Measurements from ENCODE around the gene PTPN13. TPM values are rescaled to one million over a fixed set of nuclear protein-coding genes. Genes with fewer than 3 reads are reported as not detected.

The PTPN13 gene
- total RNA-seq, 4 donors from 2014 or later, result 86.4 to 113 (median 92.6) TPM

DNA sequence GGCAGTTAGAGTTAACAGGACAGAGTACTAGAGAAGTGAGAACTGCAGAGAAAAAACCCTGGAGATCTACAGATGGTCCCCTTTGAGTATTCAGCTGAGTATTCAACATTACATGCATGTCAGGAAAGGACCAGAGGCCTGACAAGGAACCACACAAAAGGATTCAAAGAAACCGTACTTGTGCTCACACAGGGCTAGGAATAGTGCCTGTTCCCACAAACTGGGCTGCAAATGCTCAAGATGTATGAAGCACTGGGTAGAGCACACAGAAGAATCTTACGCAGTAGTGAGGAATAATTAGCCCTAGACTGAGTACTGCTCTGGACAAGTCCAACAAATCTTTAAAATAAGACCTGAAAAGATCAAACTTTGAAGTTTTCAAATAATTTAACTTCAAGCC is 17.6 kb downstream of the PTPN13 start:
- no peak for TF ChIP-seq POLR2A (IDR thresholded peaks at IDR 0.05)
- TF ChIP-seq, protein P1, sequence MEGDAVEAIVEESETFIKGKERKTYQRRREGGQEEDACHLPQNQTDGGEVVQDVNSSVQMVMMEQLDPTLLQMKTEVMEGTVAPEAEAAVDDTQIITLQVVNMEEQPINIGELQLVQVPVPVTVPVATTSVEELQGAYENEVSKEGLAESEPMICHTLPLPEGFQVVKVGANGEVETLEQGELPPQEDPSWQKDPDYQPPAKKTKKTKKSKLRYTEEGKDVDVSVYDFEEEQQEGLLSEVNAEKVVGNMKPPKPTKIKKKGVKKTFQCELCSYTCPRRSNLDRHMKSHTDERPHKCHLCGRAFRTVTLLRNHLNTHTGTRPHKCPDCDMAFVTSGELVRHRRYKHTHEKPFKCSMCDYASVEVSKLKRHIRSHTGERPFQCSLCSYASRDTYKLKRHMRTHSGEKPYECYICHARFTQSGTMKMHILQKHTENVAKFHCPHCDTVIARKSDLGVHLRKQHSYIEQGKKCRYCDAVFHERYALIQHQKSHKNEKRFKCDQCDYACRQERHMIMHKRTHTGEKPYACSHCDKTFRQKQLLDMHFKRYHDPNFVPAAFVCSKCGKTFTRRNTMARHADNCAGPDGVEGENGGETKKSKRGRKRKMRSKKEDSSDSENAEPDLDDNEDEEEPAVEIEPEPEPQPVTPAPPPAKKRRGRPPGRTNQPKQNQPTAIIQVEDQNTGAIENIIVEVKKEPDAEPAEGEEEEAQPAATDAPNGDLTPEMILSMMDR (IDR thresholded peaks at IDR 0.05), result no peak
- no peak for TF ChIP-seq EP300 (IDR thresholded peaks at IDR 0.05)
- Histone ChIP-seq H3K4me1 (peaks cover 0 to 34% (median 10%) of the 10 kb centered on the region in 4 donors), H3K27me3 (no peaks in the 10 kb centered on the region), H3K4me3 (no peak overlapping the region), H3K27ac (peak overlapping the region in 1 of 4 donors; percentile 3), H3K9me3 (no peaks in the 10 kb centered on the region), H3K36me3 (no peaks in the 10 kb centered on the region)
- WGBS, 2 donors, result 80 to 82% methylated on average over 2 of the region's 2 CpGs
- DNase-seq (ENCODE audit: low spot score in 2 of 2), result no peak

- DNase-seq (ENCODE audit: low spot score in 2 of 2), result no peak
- Histone ChIP-seq H3K4me1 (peaks cover 0 to 31% (median 10%) of the 10 kb centered on the region in 4 donors), H3K36me3 (no peaks in the 10 kb centered on the region), H3K9me3 (no peaks in the 10 kb centered on the region), H3K4me3 (no peak overlapping the region), H3K27me3 (no peaks in the 10 kb centered on the region), H3K27ac (no peak overlapping the region)
- no peak for TF ChIP-seq EP300 (IDR thresholded peaks at IDR 0.05)
- TF ChIP-seq, protein P1 (IDR thresholded peaks at IDR 0.05), result no peak
- TF ChIP-seq POLR2A (IDR thresholded peaks at IDR 0.05), result no peak
- 79 to 80% methylated on average over 2 of the region's 2 CpGs for WGBS, 2 donors
These were observed 19.6 kb downstream of the PTPN13 start for GRCh38 chr4:86613734-86614133.

DNA sequence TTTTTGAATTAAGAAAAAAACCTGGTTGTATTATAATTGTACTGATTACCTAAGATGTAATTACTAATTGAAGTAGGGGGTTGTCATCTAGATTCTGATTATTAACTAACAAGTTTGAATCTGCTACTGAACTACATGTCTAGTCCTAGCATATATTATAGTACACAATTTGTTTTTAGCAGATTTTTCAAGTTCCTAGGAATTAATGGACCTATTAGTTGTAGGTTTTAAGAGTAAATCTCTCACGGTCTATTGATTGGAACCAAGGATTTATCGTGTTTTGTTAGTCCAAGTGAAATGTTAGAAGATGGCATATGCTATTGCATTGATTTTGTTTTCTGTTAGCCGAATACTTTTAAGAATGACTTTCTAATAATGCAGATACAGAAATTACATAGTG is 20.8 kb downstream of the PTPN13 start:
- H3K27ac ChIP-seq, result no peak overlapping the region
- no peaks in the 10 kb centered on the region for H3K36me3 ChIP-seq
- H3K4me3 ChIP-seq, result no peak overlapping the region
- no peaks in the 10 kb centered on the region for H3K9me3 ChIP-seq
- no peak for TF ChIP-seq POLR2A (IDR thresholded peaks at IDR 0.05)
- no peak for TF ChIP-seq EP300 (IDR thresholded peaks at IDR 0.05)
- TF ChIP-seq, protein P1 (IDR thresholded peaks at IDR 0.05), result no peak
- 73 to 92% methylated on average over 3 of the region's 3 CpGs for WGBS, 2 donors
- H3K27me3 ChIP-seq, result no peaks in the 10 kb centered on the region
- H3K4me1 ChIP-seq, result peaks cover 0 to 24% (median 10%) of the 10 kb centered on the region in 4 donors
- no peak for DNase-seq (ENCODE audit: low spot score in 2 of 2)

- Histone ChIP-seq H3K4me3 (no peak overlapping the region), H3K4me1 (peaks cover 0 to 26% (median 10%) of the 10 kb centered on the region in 4 donors), H3K27ac (no peak overlapping the region), H3K36me3 (no peaks in the 10 kb centered on the region), H3K9me3 (no peaks in the 10 kb centered on the region), H3K27me3 (no peaks in the 10 kb centered on the region)
- DNase-seq (ENCODE audit: low spot score in 2 of 2), result no peak
- TF ChIP-seq POLR2A (IDR thresholded peaks at IDR 0.05), result no peak
- TF ChIP-seq, protein P1 (IDR thresholded peaks at IDR 0.05), result no peak
- no peak for TF ChIP-seq EP300 (IDR thresholded peaks at IDR 0.05)
- 89 to 91% methylated on average over 1 of the region's 1 CpG for WGBS, 2 donors
These were observed 21.4 kb downstream of the PTPN13 start for GRCh38 chr4:86615501-86615900.

GRCh38 chr4:86619656-86620055 is 25.5 kb downstream of the PTPN13 start:
- TF ChIP-seq POLR2A (IDR thresholded peaks at IDR 0.05) (no peak), EP300 (IDR thresholded peaks at IDR 0.05) (no peak)
- TF ChIP-seq, protein P1 (IDR thresholded peaks at IDR 0.05), result no peak
- DNase-seq (ENCODE audit: low spot score in 2 of 2), result no peak
- no peaks in the 10 kb centered on the region for H3K27me3 ChIP-seq
- peaks cover 0 to 44% (median 6%) of the 10 kb centered on the region in 4 donors for H3K4me1 ChIP-seq
- no peak overlapping the region for H3K4me3 ChIP-seq
- H3K27ac ChIP-seq, result no peak overlapping the region
- H3K9me3 ChIP-seq, result no peaks in the 10 kb centered on the region
- no peaks in the 10 kb centered on the region for H3K36me3 ChIP-seq
